ENCODE measurements around the gene ETF1.

Gene ETF1

GRCh38 chr5:138563340-138564118 lies 20.5 kb upstream of the ETF1 start:
- no peak for DNase-seq (ENCODE audit: low read depth)

GRCh38 chr5:138560971-138561370 lies 17.9 kb upstream of the ETF1 start:
- DNase-seq (ENCODE audit: low read depth), result no peak

GRCh38 chr5:138559937-138560336 lies 16.9 kb upstream of the ETF1 start:
- no peak for DNase-seq (ENCODE audit: low read depth)

GRCh38 chr5:138557677-138558076 lies 14.6 kb upstream of the ETF1 start:
- DNase-seq (ENCODE audit: low read depth), result no peak

- DNase-seq (ENCODE audit: low read depth), result no peak
Measured at GRCh38 chr5:138554143-138554542, 11.1 kb upstream of the ETF1 start.

DNA sequence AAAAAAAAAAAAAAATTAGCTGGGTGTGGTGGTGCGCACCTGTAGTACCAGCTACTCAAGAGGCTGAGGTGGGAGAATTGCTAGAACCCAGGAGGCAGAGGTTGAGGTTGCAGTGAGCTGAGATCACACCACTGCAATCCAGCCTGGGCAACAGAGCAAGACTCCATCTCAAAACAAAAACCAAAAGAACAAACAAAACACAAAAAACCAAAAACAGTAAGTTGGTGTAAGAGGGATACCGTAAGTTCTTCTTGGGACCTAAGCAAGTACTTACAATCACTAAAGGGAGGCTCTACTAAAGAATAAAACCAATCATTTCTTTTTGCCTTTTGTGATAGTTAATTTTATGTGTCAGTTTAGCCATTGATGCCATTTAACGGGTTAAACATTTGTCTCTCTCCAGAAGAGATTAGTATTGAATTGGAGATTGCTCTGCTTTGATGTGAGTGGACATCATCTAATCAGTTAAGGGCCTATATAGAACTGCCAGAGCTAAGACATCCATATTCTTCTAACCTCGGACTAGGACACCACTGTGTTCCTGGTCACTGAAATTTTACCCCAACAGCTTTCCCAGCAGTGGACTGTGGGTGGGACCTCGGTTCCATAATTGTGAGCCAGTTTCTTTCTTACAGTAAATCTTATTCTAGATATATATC lies 10.5 kb upstream of the ETF1 start:
- DNase-seq (ENCODE audit: low read depth), result no peak

GRCh38 chr5:138552657-138553056 lies 9.6 kb upstream of the ETF1 start:
- DNase-seq (ENCODE audit: low read depth), result no peak

- no peak for DNase-seq (ENCODE audit: low read depth)
Measured at GRCh38 chr5:138549414-138549813, 6.4 kb upstream of the ETF1 start.

GRCh38 chr5:138545919-138546562 lies 3.0 kb upstream of the ETF1 start:
- DNase-seq (ENCODE audit: low read depth), result no peak

DNA sequence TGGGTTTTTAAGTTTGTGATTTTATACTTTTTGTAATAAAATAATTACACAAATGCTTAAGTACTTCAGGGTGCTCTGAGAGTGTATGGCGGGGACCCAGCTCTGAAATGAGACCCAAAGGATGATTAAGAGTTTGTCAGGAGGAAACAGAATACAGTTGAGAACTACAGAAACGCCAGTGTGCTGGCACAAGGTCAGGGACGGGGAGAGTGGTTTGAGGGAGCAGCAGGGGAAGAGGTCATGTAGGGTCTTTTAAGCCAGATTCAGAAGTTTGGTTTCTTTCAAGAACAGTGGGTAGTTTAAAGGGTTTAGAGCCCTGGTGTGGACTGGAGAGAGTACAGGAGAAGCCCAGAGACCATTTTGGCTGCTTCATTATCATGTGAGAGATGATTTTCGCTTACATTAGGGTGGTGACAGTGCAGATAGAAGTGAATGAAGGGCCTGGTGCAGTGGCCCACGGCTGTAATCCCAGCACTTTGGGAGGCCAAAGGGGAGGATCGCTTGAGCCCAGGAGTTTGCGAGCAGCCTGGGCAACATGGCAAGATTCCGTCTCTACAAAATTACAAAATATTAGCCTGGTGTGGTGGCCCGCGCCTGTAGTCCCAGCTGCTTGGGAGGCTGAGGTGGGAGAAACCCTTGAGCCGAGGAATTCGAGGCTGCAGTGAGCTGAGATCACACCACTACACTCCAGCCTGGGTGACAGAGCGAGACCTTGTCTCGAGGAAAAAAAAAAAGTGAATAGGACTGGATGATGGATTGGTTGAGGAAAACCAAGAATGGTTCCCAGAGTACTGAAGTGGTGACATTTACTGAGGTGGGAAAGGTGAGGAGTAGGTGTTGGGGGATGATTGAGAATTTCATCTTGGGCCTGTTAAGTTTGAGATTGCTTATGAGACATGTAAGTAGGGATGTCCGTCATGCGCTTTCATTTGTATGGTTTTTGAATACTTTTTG lies 1.4 kb upstream of the ETF1 start:
- DNase-seq (ENCODE audit: low read depth), result no peak

GRCh38 chr5:138543730-138544104 lies 681 bp upstream of the ETF1 start:
- no peak for DNase-seq (ENCODE audit: low read depth)

- no peak for DNase-seq (ENCODE audit: low read depth)
Measured at GRCh38 chr5:138542180-138542955, 668 bp downstream of the ETF1 start.

GRCh38 chr5:138541511-138542179 lies 1.4 kb downstream of the ETF1 start:
- DNase-seq (ENCODE audit: low read depth), result no peak

DNA sequence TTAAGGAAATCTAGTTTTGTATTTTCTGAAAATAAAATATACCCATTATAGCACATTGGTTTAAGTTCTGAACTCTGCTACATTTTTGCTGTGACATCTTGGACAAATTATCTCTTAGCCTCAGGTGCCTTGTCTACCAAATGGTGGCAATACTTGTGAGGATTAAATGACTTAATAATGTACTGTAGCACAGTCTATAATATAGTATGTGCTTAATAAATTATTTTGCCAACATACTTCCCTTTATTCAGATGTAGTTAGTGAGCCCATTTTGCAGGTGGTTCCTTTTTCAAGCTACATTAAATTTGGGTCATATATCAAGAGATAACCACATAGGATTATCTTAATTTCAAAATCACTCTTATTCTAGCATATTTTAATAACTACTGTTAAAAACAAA lies 3.2 kb downstream of the ETF1 start:
- DNase-seq (ENCODE audit: low read depth), result no peak

DNA sequence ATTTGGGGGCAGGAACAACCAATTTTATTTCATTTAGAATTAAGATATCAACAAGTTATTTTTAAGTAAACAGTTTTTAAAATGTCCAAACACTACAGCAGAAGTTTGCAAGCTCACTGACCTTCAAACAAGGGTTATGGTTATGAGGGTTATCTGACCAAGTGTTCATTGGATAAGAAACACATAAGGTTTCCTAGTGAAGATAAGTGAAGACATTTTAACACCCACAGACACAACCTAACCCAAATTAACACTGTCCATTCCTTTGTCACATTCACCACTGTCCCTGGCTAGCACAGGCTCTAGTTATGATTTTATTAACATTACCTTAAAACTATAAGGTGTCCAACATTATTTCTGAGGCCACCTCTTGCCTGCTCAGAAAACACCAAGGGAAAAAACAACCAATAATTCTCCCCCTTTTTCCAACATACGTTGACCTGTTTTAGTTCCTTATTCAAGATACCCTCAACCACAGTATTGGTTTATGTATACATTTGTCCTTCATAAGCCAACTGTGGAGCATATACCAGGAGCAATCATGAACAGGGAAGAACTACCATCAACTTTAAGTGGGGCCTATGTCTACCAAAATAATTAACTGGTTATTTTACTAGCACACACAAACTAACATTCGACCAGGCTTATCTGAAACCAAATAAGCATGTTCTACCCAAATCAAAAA lies 4.0 kb downstream of the ETF1 start:
- no peak for DNase-seq (ENCODE audit: low read depth)

- no peak for DNase-seq (ENCODE audit: low read depth)
Measured at GRCh38 chr5:138536665-138537315, 6.2 kb downstream of the ETF1 start.

DNA sequence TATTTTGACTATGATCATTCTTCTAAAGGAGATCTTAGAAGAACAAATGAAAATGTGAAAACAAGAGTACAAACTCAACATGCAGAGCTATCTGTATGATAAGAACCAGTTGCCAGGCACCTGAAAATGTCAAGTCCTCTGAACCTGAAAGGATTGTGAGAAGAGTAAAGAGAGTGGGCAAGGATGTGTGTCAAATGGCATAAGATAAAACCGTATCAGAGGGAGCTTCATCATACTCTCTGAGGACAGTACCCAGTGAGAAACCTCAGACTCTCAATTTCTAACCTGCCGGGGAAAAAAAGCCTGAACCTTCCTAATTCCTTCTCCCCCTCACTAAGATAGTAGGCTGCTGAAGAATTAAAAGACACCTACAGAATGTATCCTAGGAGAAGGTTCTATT lies 6.8 kb downstream of the ETF1 start:
- no peak for DNase-seq (ENCODE audit: low read depth)

DNA sequence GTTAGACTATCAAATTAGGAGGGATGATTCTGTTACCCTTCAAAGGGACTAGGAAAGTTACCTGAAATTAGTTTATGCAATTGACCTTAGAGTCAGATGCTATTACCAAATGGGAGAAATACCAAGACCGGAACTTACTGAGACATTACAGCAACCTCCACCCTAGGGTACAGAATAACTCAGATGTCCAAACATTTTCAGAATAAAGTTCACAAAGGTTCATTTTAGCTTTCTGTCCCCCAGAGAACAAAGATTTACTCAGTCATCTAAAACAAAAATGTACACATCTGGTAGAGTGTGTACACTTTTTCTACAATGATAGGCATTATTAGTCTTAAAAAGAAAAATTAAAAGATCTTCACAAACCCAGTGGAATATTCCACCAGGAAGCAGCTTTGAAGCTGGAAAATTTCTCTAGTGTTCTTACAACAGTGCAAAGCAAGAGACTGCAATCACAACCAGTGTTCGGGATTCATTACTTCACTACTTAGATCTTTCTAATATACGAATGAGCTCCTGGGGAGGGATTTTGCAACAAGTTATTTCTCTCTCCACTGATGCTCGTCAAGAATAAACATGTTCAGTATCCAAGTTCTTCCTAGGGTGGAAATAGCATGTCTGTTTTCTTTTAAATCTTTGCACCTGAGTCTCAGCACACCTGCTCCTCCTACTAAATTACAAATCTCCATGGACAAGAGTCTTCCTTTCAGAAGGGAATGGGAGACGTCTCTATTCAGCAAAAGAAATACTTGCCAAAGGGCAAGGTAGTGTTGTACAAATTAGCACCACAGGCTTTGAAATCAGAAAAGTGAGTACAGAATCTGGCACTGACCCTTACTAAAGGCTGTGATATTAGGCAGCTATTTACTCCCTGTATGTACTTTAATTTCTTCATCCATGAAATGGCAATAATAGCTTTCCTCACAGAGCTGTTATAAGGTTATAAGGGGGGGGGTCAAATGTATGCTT lies 8.8 kb downstream of the ETF1 start:
- no peak for DNase-seq (ENCODE audit: low read depth)

DNA sequence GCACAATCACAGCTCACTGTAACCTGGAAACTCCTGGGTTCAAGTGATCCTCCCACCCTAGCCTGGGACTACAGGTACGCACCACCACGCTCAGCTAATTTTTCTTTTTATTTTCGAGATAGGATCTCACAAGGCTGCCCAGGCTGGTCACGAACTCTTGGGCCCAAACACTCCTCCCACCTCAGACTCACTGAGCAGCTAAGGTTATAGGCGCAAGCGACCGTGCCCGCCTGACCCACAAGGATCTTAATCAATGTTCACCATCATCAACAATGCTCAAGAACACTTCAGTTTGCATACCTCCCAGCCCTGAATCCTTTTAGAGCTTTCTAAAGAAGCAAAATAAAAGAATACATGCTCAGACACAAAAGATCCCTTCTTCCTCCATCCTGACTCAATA lies 13.2 kb downstream of the ETF1 start:
- no peak for DNase-seq (ENCODE audit: low read depth)
